HEK293 (cell line): ENCODE data around the gene MAN1B1.

Source experiments
- EGR2 ChIP-seq: fragments of 450-650 bp; formaldehyde crosslinking; IDR thresholded peaks from 2 replicates; pipeline ENCODE4 v1.5.1; 2016; ENCODE audit warnings: low read depth, missing biosample characterization, missing genetic modification characterization
- GLIS1 ChIP-seq: fragments of 450-650 bp; formaldehyde crosslinking; IDR thresholded peaks from 2 replicates; pipeline ENCODE4 v1.5.1; 2016; ENCODE audit warnings: missing biosample characterization, missing genetic modification characterization
- KLF7 ChIP-seq: fragments of 450-650 bp; formaldehyde crosslinking; IDR thresholded peaks from 2 replicates; pipeline ENCODE4 v1.5.1; 2016; ENCODE audit warnings: missing biosample characterization, missing genetic modification characterization, borderline replicate concordance
- TCF7L2 ChIP-seq: IDR thresholded peaks from 2 replicates; pipeline ENCODE4 v1.6.1; 2011; ENCODE audit warnings: low read depth, mild to moderate bottlenecking, inconsistent platforms, low read length, moderate library complexity, borderline replicate concordance
- ZBTB1 ChIP-seq: fragments of 450-650 bp; formaldehyde crosslinking; IDR thresholded peaks from 2 replicates; pipeline ENCODE4 v1.5.1; 2016; ENCODE audit warnings: missing biosample characterization, missing genetic modification characterization
- ZBTB7A ChIP-seq: fragments of 450-650 bp; formaldehyde crosslinking; IDR thresholded peaks from 2 replicates; pipeline ENCODE4 v1.5.1; 2016; ENCODE audit warnings: low read depth, missing biosample characterization, missing genetic modification characterization
- ZFP41 ChIP-seq: fragments of 450-650 bp; formaldehyde crosslinking; IDR thresholded peaks from 2 replicates; pipeline ENCODE4 v1.5.1; 2016; ENCODE audit warnings: missing biosample characterization, missing genetic modification characterization, borderline replicate concordance
- ZNF174 ChIP-seq: fragments of 450-650 bp; formaldehyde crosslinking; IDR thresholded peaks from 2 replicates; pipeline ENCODE4 v1.5.0; 2017; ENCODE audit warnings: missing biosample characterization, mild to moderate bottlenecking, missing genetic modification characterization
- ZNF24 ChIP-seq: fragments of 450-650 bp; formaldehyde crosslinking; IDR thresholded peaks from 2 replicates; pipeline ENCODE4 v1.5.1; 2016; ENCODE audit warnings: missing biosample characterization, missing genetic modification characterization
- ZNF26 ChIP-seq: fragments of 450-650 bp; formaldehyde crosslinking; IDR thresholded peaks from 2 replicates; pipeline ENCODE4 v1.5.1; 2016; ENCODE audit warnings: missing biosample characterization, missing genetic modification characterization
- ZNF311 ChIP-seq: fragments of 450-650 bp; formaldehyde crosslinking; IDR thresholded peaks from 2 replicates; pipeline ENCODE4 v1.5.1; 2017; ENCODE audit warnings: missing biosample characterization, missing genetic modification characterization, borderline replicate concordance
- ZNF350 ChIP-seq: fragments of 450-650 bp; formaldehyde crosslinking; IDR thresholded peaks from 2 replicates; pipeline ENCODE4 v1.5.0; 2017; ENCODE audit warnings: missing biosample characterization, mild to moderate bottlenecking, missing genetic modification characterization
- ZNF37A ChIP-seq: fragments of 450-650 bp; IDR thresholded peaks from 2 replicates; pipeline ENCODE4 v1.5.1; 2018; ENCODE audit warnings: missing biosample characterization, missing genetic modification characterization
- ZNF473 ChIP-seq: fragments of 450-650 bp; formaldehyde crosslinking; IDR thresholded peaks from 2 replicates; pipeline ENCODE4 v1.5.1; 2017; ENCODE audit warnings: missing biosample characterization, missing genetic modification characterization
- ZNF501 ChIP-seq: fragments of 450-650 bp; formaldehyde crosslinking; IDR thresholded peaks from 2 replicates; pipeline ENCODE4 v1.5.1; 2016; ENCODE audit warnings: missing biosample characterization, missing genetic modification characterization
- ZNF561 ChIP-seq: fragments of 450-650 bp; IDR thresholded peaks from 2 replicates; pipeline ENCODE4 v1.5.1; 2018; ENCODE audit warnings: missing biosample characterization, missing genetic modification characterization, borderline replicate concordance
- ZNF580 ChIP-seq: fragments of 450-650 bp; formaldehyde crosslinking; IDR thresholded peaks from 2 replicates; pipeline ENCODE4 v1.5.1; 2016; ENCODE audit warnings: missing biosample characterization, missing genetic modification characterization
- ZNF600 ChIP-seq: fragments of 450-650 bp; formaldehyde crosslinking; IDR thresholded peaks from 2 replicates; pipeline ENCODE4 v1.5.1; 2016; ENCODE audit warnings: missing biosample characterization, missing genetic modification characterization
- ZNF610 ChIP-seq: fragments of 450-650 bp; formaldehyde crosslinking; IDR thresholded peaks from 2 replicates; pipeline ENCODE4 v1.5.1; 2016; ENCODE audit warnings: missing biosample characterization, missing genetic modification characterization, borderline replicate concordance
- ZNF629 ChIP-seq: fragments of 450-650 bp; formaldehyde crosslinking; IDR thresholded peaks from 2 replicates; pipeline ENCODE4 v1.5.1; 2017; ENCODE audit warnings: missing biosample characterization, missing genetic modification characterization
- ZNF660 ChIP-seq: fragments of 450-650 bp; IDR thresholded peaks from 2 replicates; pipeline ENCODE4 v1.5.1; 2018; ENCODE audit warnings: missing biosample characterization, mild to moderate bottlenecking, missing genetic modification characterization
- ZNF76 ChIP-seq: fragments of 450-650 bp; formaldehyde crosslinking; IDR thresholded peaks from 2 replicates; pipeline ENCODE4; 2016; ENCODE audit warnings: low read depth, missing biosample characterization, missing genetic modification characterization, borderline replicate concordance
- ZNF843 ChIP-seq: fragments of 450-650 bp; formaldehyde crosslinking; IDR thresholded peaks from 2 replicates; pipeline ENCODE4 v1.5.1; 2016; ENCODE audit warnings: missing biosample characterization, missing genetic modification characterization
- ZSCAN30 ChIP-seq: fragments of 450-650 bp; IDR thresholded peaks from 2 replicates; pipeline ENCODE4 v1.5.1; 2018; ENCODE audit warnings: missing biosample characterization, mild to moderate bottlenecking, missing genetic modification characterization, moderate library complexity
- TF ChIP-seq, protein P1 (sequence below): fragments of 450-650 bp; formaldehyde crosslinking; IDR thresholded peaks from 2 replicates; pipeline ENCODE4 v1.5.1; 2016; ENCODE audit warnings: missing biosample characterization, missing genetic modification characterization
- TF ChIP-seq, protein P2 (sequence below): fragments of 450-650 bp; formaldehyde crosslinking; IDR thresholded peaks from 2 replicates; pipeline ENCODE4 v1.5.1; 2017; ENCODE audit warnings: missing biosample characterization, missing genetic modification characterization
- TF ChIP-seq, protein P3 (sequence below): fragments of 450-650 bp; formaldehyde crosslinking; IDR thresholded peaks from 2 replicates; pipeline ENCODE4 v1.5.1; 2017; ENCODE audit warnings: missing biosample characterization, missing genetic modification characterization
- TF ChIP-seq, protein P4 (sequence below): fragments of 450-650 bp; formaldehyde crosslinking; IDR thresholded peaks from 2 replicates; pipeline ENCODE4 v1.5.1; 2016; ENCODE audit warnings: missing biosample characterization, missing genetic modification characterization

The MAN1B1 gene

DNA sequence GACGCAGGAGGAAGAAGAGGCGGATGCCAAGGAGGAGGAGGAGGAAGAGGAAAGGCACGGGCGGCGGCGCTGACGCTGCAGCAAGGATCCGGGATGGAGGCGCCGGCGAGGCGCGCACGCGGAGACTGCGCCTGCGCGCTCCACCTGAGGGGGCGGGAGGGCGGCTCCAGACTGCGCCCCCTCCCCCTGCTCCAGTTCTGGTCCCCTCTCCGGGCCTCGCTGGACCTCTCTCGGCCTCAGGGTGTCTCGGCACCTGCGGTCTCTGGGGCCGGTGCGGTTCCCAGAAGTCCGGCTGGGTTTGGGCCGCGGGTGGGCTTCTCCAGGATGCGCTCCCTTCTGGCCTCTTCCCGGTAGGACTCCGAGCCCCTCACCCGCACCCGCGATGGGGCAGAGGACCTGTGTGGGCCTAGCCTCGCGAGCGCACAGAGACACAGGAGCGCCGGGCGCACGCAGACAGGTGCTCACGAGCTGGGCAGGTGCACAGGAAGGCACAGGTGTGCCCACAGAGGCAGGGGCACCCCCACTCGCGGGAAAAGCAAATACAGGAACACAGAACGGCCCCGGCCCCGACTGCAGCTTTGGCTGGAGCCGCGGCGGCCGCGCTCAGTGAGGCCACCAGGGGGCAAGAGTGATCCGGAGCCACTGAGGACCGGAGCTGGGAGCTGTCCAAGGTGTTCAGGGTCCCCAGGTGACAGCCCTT, 40.5 kb upstream of the MAN1B1 start, which contains the start of gene NPDC1 (continued):
- TF ChIP-seq ZNF580 (tag by site-specific recombination) (no peak), GLIS1 (tag by site-specific recombination) (peak; percentile 34), ZSCAN30 (tag by site-specific recombination) (no peak; the same call in 1 of the 2 replicates), ZBTB1 (tag by site-specific recombination) (peak; percentile 86; the same call in 1 of the 2 replicates), ZNF600 (tag by site-specific recombination) (peak; percentile 69), ZNF350 (tag by site-specific recombination) (no peak), ZNF843 (tag by site-specific recombination) (0 out of 2 replicates have a peak, but pooled peaks have one; percentile 48), ZNF501 (tag by site-specific recombination) (peak; percentile 87), ZNF629 (tag by site-specific recombination) (peak; percentile 43; the same call in 1 of the 2 replicates), ZNF174 (tag by site-specific recombination) (no peak), ZNF24 (no peak), ZNF473 (tag by site-specific recombination) (no peak), ZNF26 (tag by site-specific recombination) (no peak), ZNF311 (tag by site-specific recombination) (no peak), ZNF37A (tag by site-specific recombination) (no peak), ZFP41 (tag by site-specific recombination) (no peak), ZNF561 (tag by site-specific recombination) (0 out of 2 replicates have a peak, but pooled peaks have one; percentile 26), ZNF660 (tag by site-specific recombination) (no peak; the same call in 1 of the 2 replicates), TCF7L2 (no peak), EGR2 (tag by site-specific recombination) (peak; percentile 91), KLF7 (tag by site-specific recombination) (peak; percentile 42; the same call in 1 of the 2 replicates), ZBTB7A (tag by site-specific recombination) (peak; percentile 76; the same call in 1 of the 2 replicates), ZNF610 (tag by site-specific recombination) (no peak), ZNF76 (tag by site-specific recombination) (peak; percentile 33; the same call in 1 of the 2 replicates)
- TF ChIP-seq, protein P1, sequence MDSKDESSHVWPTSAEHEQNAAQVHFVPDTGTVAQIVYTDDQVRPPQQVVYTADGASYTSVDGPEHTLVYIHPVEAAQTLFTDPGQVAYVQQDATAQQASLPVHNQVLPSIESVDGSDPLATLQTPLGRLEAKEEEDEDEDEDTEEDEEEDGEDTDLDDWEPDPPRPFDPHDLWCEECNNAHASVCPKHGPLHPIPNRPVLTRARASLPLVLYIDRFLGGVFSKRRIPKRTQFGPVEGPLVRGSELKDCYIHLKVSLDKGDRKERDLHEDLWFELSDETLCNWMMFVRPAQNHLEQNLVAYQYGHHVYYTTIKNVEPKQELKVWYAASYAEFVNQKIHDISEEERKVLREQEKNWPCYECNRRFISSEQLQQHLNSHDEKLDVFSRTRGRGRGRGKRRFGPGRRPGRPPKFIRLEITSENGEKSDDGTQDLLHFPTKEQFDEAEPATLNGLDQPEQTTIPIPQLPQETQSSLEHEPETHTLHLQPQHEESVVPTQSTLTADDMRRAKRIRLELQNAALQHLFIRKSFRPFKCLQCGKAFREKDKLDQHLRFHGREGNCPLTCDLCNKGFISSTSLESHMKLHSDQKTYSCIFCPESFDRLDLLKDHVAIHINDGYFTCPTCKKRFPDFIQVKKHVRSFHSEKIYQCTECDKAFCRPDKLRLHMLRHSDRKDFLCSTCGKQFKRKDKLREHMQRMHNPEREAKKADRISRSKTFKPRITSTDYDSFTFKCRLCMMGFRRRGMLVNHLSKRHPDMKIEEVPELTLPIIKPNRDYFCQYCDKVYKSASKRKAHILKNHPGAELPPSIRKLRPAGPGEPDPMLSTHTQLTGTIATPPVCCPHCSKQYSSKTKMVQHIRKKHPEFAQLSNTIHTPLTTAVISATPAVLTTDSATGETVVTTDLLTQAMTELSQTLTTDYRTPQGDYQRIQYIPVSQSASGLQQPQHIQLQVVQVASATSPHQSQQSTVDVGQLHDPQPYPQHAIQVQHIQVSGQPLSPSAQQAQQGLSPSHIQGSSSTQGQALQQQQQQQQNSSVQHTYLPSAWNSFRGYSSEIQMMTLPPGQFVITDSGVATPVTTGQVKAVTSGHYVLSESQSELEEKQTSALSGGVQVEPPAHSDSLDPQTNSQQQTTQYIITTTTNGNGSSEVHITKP, result 0 out of 2 replicates have a peak, but pooled peaks have one; percentile 43
- TF ChIP-seq, protein P2, sequence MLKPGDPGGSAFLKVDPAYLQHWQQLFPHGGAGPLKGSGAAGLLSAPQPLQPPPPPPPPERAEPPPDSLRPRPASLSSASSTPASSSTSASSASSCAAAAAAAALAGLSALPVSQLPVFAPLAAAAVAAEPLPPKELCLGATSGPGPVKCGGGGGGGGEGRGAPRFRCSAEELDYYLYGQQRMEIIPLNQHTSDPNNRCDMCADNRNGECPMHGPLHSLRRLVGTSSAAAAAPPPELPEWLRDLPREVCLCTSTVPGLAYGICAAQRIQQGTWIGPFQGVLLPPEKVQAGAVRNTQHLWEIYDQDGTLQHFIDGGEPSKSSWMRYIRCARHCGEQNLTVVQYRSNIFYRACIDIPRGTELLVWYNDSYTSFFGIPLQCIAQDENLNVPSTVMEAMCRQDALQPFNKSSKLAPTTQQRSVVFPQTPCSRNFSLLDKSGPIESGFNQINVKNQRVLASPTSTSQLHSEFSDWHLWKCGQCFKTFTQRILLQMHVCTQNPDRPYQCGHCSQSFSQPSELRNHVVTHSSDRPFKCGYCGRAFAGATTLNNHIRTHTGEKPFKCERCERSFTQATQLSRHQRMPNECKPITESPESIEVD, result no peak
- TF ChIP-seq, protein P3, sequence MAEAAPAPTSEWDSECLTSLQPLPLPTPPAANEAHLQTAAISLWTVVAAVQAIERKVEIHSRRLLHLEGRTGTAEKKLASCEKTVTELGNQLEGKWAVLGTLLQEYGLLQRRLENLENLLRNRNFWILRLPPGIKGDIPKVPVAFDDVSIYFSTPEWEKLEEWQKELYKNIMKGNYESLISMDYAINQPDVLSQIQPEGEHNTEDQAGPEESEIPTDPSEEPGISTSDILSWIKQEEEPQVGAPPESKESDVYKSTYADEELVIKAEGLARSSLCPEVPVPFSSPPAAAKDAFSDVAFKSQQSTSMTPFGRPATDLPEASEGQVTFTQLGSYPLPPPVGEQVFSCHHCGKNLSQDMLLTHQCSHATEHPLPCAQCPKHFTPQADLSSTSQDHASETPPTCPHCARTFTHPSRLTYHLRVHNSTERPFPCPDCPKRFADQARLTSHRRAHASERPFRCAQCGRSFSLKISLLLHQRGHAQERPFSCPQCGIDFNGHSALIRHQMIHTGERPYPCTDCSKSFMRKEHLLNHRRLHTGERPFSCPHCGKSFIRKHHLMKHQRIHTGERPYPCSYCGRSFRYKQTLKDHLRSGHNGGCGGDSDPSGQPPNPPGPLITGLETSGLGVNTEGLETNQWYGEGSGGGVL (tag by site-specific recombination), result peak; percentile 86
- TF ChIP-seq, protein P4, sequence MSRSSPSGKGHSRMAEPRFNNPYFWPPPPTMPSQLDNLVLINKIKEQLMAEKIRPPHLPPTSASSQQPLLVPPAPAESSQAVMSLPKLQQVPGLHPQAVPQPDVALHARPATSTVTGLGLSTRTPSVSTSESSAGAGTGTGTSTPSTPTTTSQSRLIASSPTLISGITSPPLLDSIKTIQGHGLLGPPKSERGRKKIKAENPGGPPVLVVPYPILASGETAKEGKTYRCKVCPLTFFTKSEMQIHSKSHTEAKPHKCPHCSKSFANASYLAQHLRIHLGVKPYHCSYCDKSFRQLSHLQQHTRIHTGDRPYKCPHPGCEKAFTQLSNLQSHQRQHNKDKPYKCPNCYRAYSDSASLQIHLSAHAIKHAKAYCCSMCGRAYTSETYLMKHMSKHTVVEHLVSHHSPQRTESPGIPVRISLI (tag by site-specific recombination), result no peak
